ENCODE data around the gene AOC2. TPM values are rescaled to one million over a fixed set of nuclear protein-coding genes. Genes with fewer than 3 reads are reported as not detected.

The AOC2 gene
- 4.5 and 4.7 TPM in 2 replicates for total RNA-seq (2014; rRNA removed; shearing (Covaris generic))
- 4.3 and 5.7 TPM in 2 replicates for polyA plus RNA-seq (2014; cell fraction: nucleus; rRNA removed)

- DNase-seq (ENCODE audit: extremely low read depth, low read depth), result no peak
Measured at GRCh38 chr17:42844271-42844670, at the start of gene AOC2. Gene AOC2, plus strand, starts transcription at chr17:42844580. Its CDS starts 47 bp downstream, at chr17:42844627.

- DNase-seq (ENCODE audit: extremely low read depth, low read depth), result no peak
Measured at GRCh38 chr17:42795061-42795460, 49.3 kb upstream of the AOC2 start.

GRCh38 chr17:42795465-42795864, 48.9 kb upstream of the AOC2 start:
- DNase-seq (ENCODE audit: extremely low read depth, low read depth), result no peak

- no peak for DNase-seq (ENCODE audit: extremely low read depth, low read depth)
Measured at GRCh38 chr17:42796066-42796758, 48.2 kb upstream of the AOC2 start.

- DNase-seq (ENCODE audit: extremely low read depth, low read depth), result no peak
Measured at GRCh38 chr17:42797067-42798007, 47.0 kb upstream of the AOC2 start.

GRCh38 chr17:42798011-42798382, 46.4 kb upstream of the AOC2 start:
- no peak for DNase-seq (ENCODE audit: extremely low read depth, low read depth)

- DNase-seq (ENCODE audit: extremely low read depth, low read depth), result peak; percentile 84
Measured at GRCh38 chr17:42798383-42799380, 45.7 kb upstream of the AOC2 start, which contains the start of the genes CNTD1 and COA3. Gene CNTD1, plus strand, starts transcription at chr17:42798861. Its CDS starts 207 bp downstream, at chr17:42799068. Gene COA3, minus strand, starts transcription at chr17:42798704. Its CDS starts 23 bp downstream, at chr17:42798681.

- no peak for DNase-seq (ENCODE audit: extremely low read depth, low read depth)
Measured at GRCh38 chr17:42803074-42803883, 41.1 kb upstream of the AOC2 start.

- DNase-seq (ENCODE audit: extremely low read depth, low read depth), result no peak
Measured at GRCh38 chr17:42804918-42805367, 39.4 kb upstream of the AOC2 start.

GRCh38 chr17:42806249-42806648, 38.1 kb upstream of the AOC2 start:
- DNase-seq (ENCODE audit: extremely low read depth, low read depth), result no peak

- DNase-seq (ENCODE audit: extremely low read depth, low read depth), result no peak
Measured at GRCh38 chr17:42809250-42809649, 35.1 kb upstream of the AOC2 start.

GRCh38 chr17:42814633-42815399, 29.6 kb upstream of the AOC2 start:
- no peak for DNase-seq (ENCODE audit: extremely low read depth, low read depth)

- DNase-seq (ENCODE audit: extremely low read depth, low read depth), result no peak
Measured at GRCh38 chr17:42817866-42818265, 26.5 kb upstream of the AOC2 start.

- DNase-seq (ENCODE audit: extremely low read depth, low read depth), result no peak
Measured at GRCh38 chr17:42818379-42818778, 26.0 kb upstream of the AOC2 start.

- DNase-seq (ENCODE audit: extremely low read depth, low read depth), result peak; percentile 71
Measured at GRCh38 chr17:42819939-42820535, 24.3 kb upstream of the AOC2 start.

GRCh38 chr17:42821176-42821575, 23.2 kb upstream of the AOC2 start:
- no peak for DNase-seq (ENCODE audit: extremely low read depth, low read depth)

GRCh38 chr17:42827472-42827871, 16.9 kb upstream of the AOC2 start:
- DNase-seq (ENCODE audit: extremely low read depth, low read depth), result no peak

GRCh38 chr17:42830971-42831370, 13.4 kb upstream of the AOC2 start:
- no peak for DNase-seq (ENCODE audit: extremely low read depth, low read depth)

All from NCI-H460 (cell line).